Measurements from ENCODE around the gene EXOC3L1. TPM values are rescaled to one million over a fixed set of nuclear protein-coding genes. Genes with fewer than 3 reads are reported as not detected.

The EXOC3L1 gene
- total RNA-seq = 0.09 TPM in 1 of 2 replicates, not detected in the other

GRCh38 chr16:67190041-67190440, at the start of gene EXOC3L1:
Gene EXOC3L1 (minus strand): TSS chr16:67190136. CDS start chr16:67189676, 460 bp downstream.

GRCh38 chr16:67226804-67227566, 37.0 kb upstream of the EXOC3L1 start, which contains the start of gene TMEM208:
Gene TMEM208 (plus strand): TSS chr16:67227130. CDS start chr16:67227219, 89 bp downstream.

GRCh38 chr16:67199011-67199807, 9.3 kb upstream of the EXOC3L1 start, which contains the start of gene ELMO3:
Gene ELMO3 (plus strand): TSS chr16:67199131. CDS start chr16:67199327, 196 bp downstream.

GRCh38 chr16:67191995-67192681, 2.2 kb upstream of the EXOC3L1 start, which contains the start of gene E2F4:
Gene E2F4 (plus strand): TSS chr16:67192155. CDS start chr16:67192228, 73 bp downstream.

GRCh38 chr16:67183627-67184452, 6.1 kb downstream of the EXOC3L1 start, which contains the start of gene MATCAP1:
Gene MATCAP1 (minus strand): TSS chr16:67183963. CDS start chr16:67180610, 3,353 bp downstream.

GRCh38 chr16:67170168-67170948, 19.6 kb downstream of the EXOC3L1 start, which contains the start of gene NOL3:
Gene NOL3 (plus strand): TSS chr16:67170538.

GRCh38 chr16:67164599-67165061, 25.3 kb downstream of the EXOC3L1 start, which contains the start of gene HSF4:
Gene HSF4 (plus strand): TSS chr16:67164745. CDS start chr16:67164812, 67 bp downstream.

GRCh38 chr16:67150833-67151396, 39.0 kb downstream of the EXOC3L1 start, which contains the start of gene B3GNT9:
Gene B3GNT9 (minus strand): TSS chr16:67150998. CDS start chr16:67150485, 513 bp downstream.

Other genes starting within 250 kb of the EXOC3L1 start
- gene CES3, start 228.9 kb downstream of the EXOC3L1 start, total RNA-seq = 0.14 and 0.28 TPM in 2 replicates
- 2.3 and 2.8 TPM in 2 replicates for gene CES4A, start 201.5 kb downstream of the EXOC3L1 start, total RNA-seq
- gene CBFB, start 161.0 kb downstream of the EXOC3L1 start, total RNA-seq = 43.9 and 84.4 TPM in 2 replicates
- 14.4 and 14.9 TPM in 2 replicates for gene PHAF1, start 80.2 kb downstream of the EXOC3L1 start, total RNA-seq
- gene B3GNT9, start 39.1 kb downstream of the EXOC3L1 start, total RNA-seq = 36.8 and 51.8 TPM in 2 replicates
- 15.2 and 16.7 TPM in 2 replicates for gene TRADD, start 30.2 kb downstream of the EXOC3L1 start, total RNA-seq
- gene FBXL8, start 30.2 kb downstream of the EXOC3L1 start, total RNA-seq = 7.8 and 9.9 TPM in 2 replicates
- gene HSF4, start 25.4 kb downstream of the EXOC3L1 start, total RNA-seq = 6.4 and 13.2 TPM in 2 replicates
- 13.8 and 16.9 TPM in 2 replicates for gene NOL3, start 19.6 kb downstream of the EXOC3L1 start, total RNA-seq
- 8.2 and 9.0 TPM in 2 replicates for gene MATCAP1, start 6.2 kb downstream of the EXOC3L1 start, total RNA-seq
- gene E2F4, start 2.0 kb upstream of the EXOC3L1 start, total RNA-seq = 36.7 and 45.9 TPM in 2 replicates
- 0.28 TPM in 2 replicates for gene ELMO3, start 9.0 kb upstream of the EXOC3L1 start, total RNA-seq
- 44.2 and 59.6 TPM in 2 replicates for gene TMEM208, start 37.0 kb upstream of the EXOC3L1 start, total RNA-seq
- 5.0 and 5.3 TPM in 2 replicates for gene FHOD1, start 57.3 kb upstream of the EXOC3L1 start, total RNA-seq
- gene SLC9A5, start 58.8 kb upstream of the EXOC3L1 start, total RNA-seq = 0.83 and 0.85 TPM in 2 replicates
- 5.6 and 7.7 TPM in 2 replicates for gene PLEKHG4, start 89.4 kb upstream of the EXOC3L1 start, total RNA-seq
- under 0.01 and 0.14 TPM in 2 replicates for gene KCTD19, start 136.6 kb upstream of the EXOC3L1 start, total RNA-seq
- 0.14 TPM in 1 of 2 replicates, not detected in the other for gene LRRC36, start 136.7 kb upstream of the EXOC3L1 start, total RNA-seq
- 0.92 and 1.00 TPM in 2 replicates for gene TPPP3, start 203.4 kb upstream of the EXOC3L1 start, total RNA-seq
- gene ZDHHC1, start 226.3 kb upstream of the EXOC3L1 start, total RNA-seq = 5.3 and 6.5 TPM in 2 replicates
- gene HSD11B2, start 241.0 kb upstream of the EXOC3L1 start, total RNA-seq = not detected in 2 replicates

Data from smooth muscle cell of bladder (primary cell).